Activated CD4-positive, CD25-positive, alpha-beta regulatory T cell treated with anti-CD3 and anti-CD28 coated beads, Interleukin-2, amount 50 U/mL, for 24 hours (primary cell): ENCODE measurements around the gene ARFGEF2.
"Not testable (repeated sequence)": the region's sequence is repeated elsewhere in the genome, so short reads cannot be mapped to it uniquely, and the experiment has no call there.

Experiments
- ATAC-seq, 2 donors: fragments of 150-1000 bp; cut with Tn5 transposase; one replicate each; pipeline ENCODE4 v1.10.0; 2021; ENCODE audit warnings: mild to moderate bottlenecking in 1 of 2, moderate library complexity in 1 of 2

ARFGEF2 gene

GRCh38 chr20:48921168-48921882, at the start of gene ARFGEF2:
ARFGEF2 (plus strand) TSS chr20:48921711; CDS start chr20:48921890, 179 bp downstream.
- peak; percentile 92 to 94 for ATAC-seq

- no peak for ATAC-seq
These were observed 46.1 kb upstream of the ARFGEF2 start for GRCh38 chr20:48875233-48875913.

GRCh38 chr20:48875914-48876240, 45.6 kb upstream of the ARFGEF2 start:
- no peak for ATAC-seq

- no peak for ATAC-seq
These were observed 44.2 kb upstream of the ARFGEF2 start for GRCh38 chr20:48877304-48877703.

GRCh38 chr20:48878534-48879248, 42.8 kb upstream of the ARFGEF2 start:
- no peak for ATAC-seq

GRCh38 chr20:48879612-48880245, 41.8 kb upstream of the ARFGEF2 start:
- ATAC-seq, result no peak

GRCh38 chr20:48880331-48880730, 41.2 kb upstream of the ARFGEF2 start:
- ATAC-seq, result no peak

- no peak for ATAC-seq
These were observed 40.4 kb upstream of the ARFGEF2 start for GRCh38 chr20:48880981-48881657.

GRCh38 chr20:48885237-48885636, 36.3 kb upstream of the ARFGEF2 start:
- no peak for ATAC-seq

- ATAC-seq, result no peak
These were observed 35.3 kb upstream of the ARFGEF2 start for GRCh38 chr20:48886194-48886593.

GRCh38 chr20:48886811-48887210, 34.7 kb upstream of the ARFGEF2 start:
- ATAC-seq, result no peak

- not testable (repeated sequence) for ATAC-seq
These were observed 33.0 kb upstream of the ARFGEF2 start for GRCh38 chr20:48888517-48888916.

GRCh38 chr20:48889140-48889790, 32.2 kb upstream of the ARFGEF2 start:
- no peak for ATAC-seq

- no peak for ATAC-seq
These were observed 30.1 kb upstream of the ARFGEF2 start for GRCh38 chr20:48891235-48892048.

- no peak for ATAC-seq
These were observed 29.5 kb upstream of the ARFGEF2 start for GRCh38 chr20:48892049-48892470.

GRCh38 chr20:48892891-48893290, 28.6 kb upstream of the ARFGEF2 start:
- no peak for ATAC-seq

GRCh38 chr20:48893374-48893773, 28.1 kb upstream of the ARFGEF2 start:
- ATAC-seq, result no peak

GRCh38 chr20:48897305-48898010, 24.1 kb upstream of the ARFGEF2 start:
- no peak for ATAC-seq

- no peak for ATAC-seq
These were observed 23.3 kb upstream of the ARFGEF2 start for GRCh38 chr20:48898210-48898609.

GRCh38 chr20:48898896-48899530, 22.5 kb upstream of the ARFGEF2 start:
- no peak for ATAC-seq
